Measurements from ENCODE around the gene SELENOO.

GRCh38 chr22:50186181-50186714 lies 14.6 kb upstream of the SELENOO start:
- TF ChIP-seq CTCF (IDR thresholded peaks at IDR 0.05), result no peak
- no peak for TF ChIP-seq POLR2A (IDR thresholded peaks at IDR 0.05)

Data from Peyer's patch (tissue), 4 donors.